ENCODE measurements around the gene HDAC7. TPM values are rescaled to one million over a fixed set of nuclear protein-coding genes. Genes with fewer than 3 reads are reported as not detected.

Gene HDAC7
- total RNA-seq, 1 experiment from 2014 or later, result 36.2 TPM

GRCh38 chr12:47758834-47759690, 60.6 kb downstream of the HDAC7 start, which contains the start of gene RAPGEF3:
RAPGEF3 (minus strand) TSS chr12:47758880; CDS start chr12:47758556, 324 bp downstream.
- DNase-seq, result peak; percentile 86
- H4K20me1 ChIP-seq (ENCODE audit: insufficient read depth, low read depth, low read length), result no peaks in the 10 kb centered on the region
- H2AFZ ChIP-seq (ENCODE audit: low read length), result peak within 1 kb of the TSS; percentile 96
- H3K36me3 ChIP-seq (ENCODE audit: insufficient read depth, low read length), result no peaks in the 10 kb centered on the region
- H3K9me2 ChIP-seq (replicated peaks; ENCODE audit: insufficient read depth, low read length), result no peaks in the 10 kb centered on the region
- H3K27ac ChIP-seq (ENCODE audit: low read length), result no peak within 1 kb of the TSS
- H3K27me3 ChIP-seq (ENCODE audit: low read length), result no peaks in the 10 kb centered on the region
- no peaks in the 10 kb centered on the region for H3K9me3 ChIP-seq (ENCODE audit: low read length)
- H3K79me2 ChIP-seq (ENCODE audit: low read length), result no peaks in the 10 kb centered on the region
- H3K4me2 ChIP-seq (ENCODE audit: low read depth, low read length, poor library complexity, severe bottlenecking), result peak within 1 kb of the TSS; percentile 86
- H3K4me1 ChIP-seq (ENCODE audit: low read length), result peaks cover 38% of the 10 kb centered on the region
- H3K9ac ChIP-seq (ENCODE audit: low read length), result peak within 1 kb of the TSS; percentile 71
- peak within 1 kb of the TSS; percentile 70 for H3K4me3 ChIP-seq (ENCODE audit: low read length)

- peaks cover 38% of the 10 kb centered on the region for H3K4me1 ChIP-seq (ENCODE audit: low read length)
- H3K4me3 ChIP-seq (ENCODE audit: low read length), result peak overlapping the region; percentile 70
- no peaks in the 10 kb centered on the region for H3K36me3 ChIP-seq (ENCODE audit: insufficient read depth, low read length)
- H3K9me2 ChIP-seq (replicated peaks; ENCODE audit: insufficient read depth, low read length), result no peaks in the 10 kb centered on the region
- H3K9ac ChIP-seq (ENCODE audit: low read length), result peak overlapping the region; percentile 71
- H4K20me1 ChIP-seq (ENCODE audit: insufficient read depth, low read depth, low read length), result no peaks in the 10 kb centered on the region
- H3K9me3 ChIP-seq (ENCODE audit: low read length), result no peaks in the 10 kb centered on the region
- no peak for DNase-seq
- H3K27ac ChIP-seq (ENCODE audit: low read length), result no peak overlapping the region
- peak overlapping the region; percentile 86 for H3K4me2 ChIP-seq (ENCODE audit: low read depth, low read length, poor library complexity, severe bottlenecking)
- H3K27me3 ChIP-seq (ENCODE audit: low read length), result no peaks in the 10 kb centered on the region
- H2AFZ ChIP-seq (ENCODE audit: low read length), result peak overlapping the region; percentile 96; the same call in 1 of the 2 replicates
- H3K79me2 ChIP-seq (ENCODE audit: low read length), result no peaks in the 10 kb centered on the region
Measured at GRCh38 chr12:47758584-47758833, 61.2 kb downstream of the HDAC7 start.

GRCh38 chr12:47757840-47758583, 61.7 kb downstream of the HDAC7 start:
- peak overlapping the region; percentile 71 for H3K9ac ChIP-seq (ENCODE audit: low read length)
- no peaks in the 10 kb centered on the region for H3K9me2 ChIP-seq (replicated peaks; ENCODE audit: insufficient read depth, low read length)
- H3K27ac ChIP-seq (ENCODE audit: low read length), result no peak overlapping the region
- no peaks in the 10 kb centered on the region for H3K79me2 ChIP-seq (ENCODE audit: low read length)
- H3K4me1 ChIP-seq (ENCODE audit: low read length), result peaks cover 41% of the 10 kb centered on the region
- H3K27me3 ChIP-seq (ENCODE audit: low read length), result no peaks in the 10 kb centered on the region
- peak overlapping the region; percentile 86 for H3K4me2 ChIP-seq (ENCODE audit: low read depth, low read length, poor library complexity, severe bottlenecking)
- no peak overlapping the region for H2AFZ ChIP-seq (ENCODE audit: low read length)
- H4K20me1 ChIP-seq (ENCODE audit: insufficient read depth, low read depth, low read length), result no peaks in the 10 kb centered on the region
- H3K9me3 ChIP-seq (ENCODE audit: low read length), result no peaks in the 10 kb centered on the region
- peak overlapping the region; percentile 70 for H3K4me3 ChIP-seq (ENCODE audit: low read length)
- H3K36me3 ChIP-seq (ENCODE audit: insufficient read depth, low read length), result no peaks in the 10 kb centered on the region
- no peak for DNase-seq

- H3K4me3 ChIP-seq (ENCODE audit: low read length), result no peak overlapping the region
- H3K27me3 ChIP-seq (ENCODE audit: low read length), result no peaks in the 10 kb centered on the region
- no peak overlapping the region for H3K27ac ChIP-seq (ENCODE audit: low read length)
- H3K79me2 ChIP-seq (ENCODE audit: low read length), result no peaks in the 10 kb centered on the region
- no peak overlapping the region for H2AFZ ChIP-seq (ENCODE audit: low read length)
- H3K4me1 ChIP-seq (ENCODE audit: low read length), result peaks cover 45% of the 10 kb centered on the region
- no peak overlapping the region for H3K9ac ChIP-seq (ENCODE audit: low read length)
- H3K4me2 ChIP-seq (ENCODE audit: low read depth, low read length, poor library complexity, severe bottlenecking), result no peak overlapping the region
- no peaks in the 10 kb centered on the region for H3K36me3 ChIP-seq (ENCODE audit: insufficient read depth, low read length)
- H3K9me2 ChIP-seq (replicated peaks; ENCODE audit: insufficient read depth, low read length), result no peaks in the 10 kb centered on the region
- no peaks in the 10 kb centered on the region for H3K9me3 ChIP-seq (ENCODE audit: low read length)
- H4K20me1 ChIP-seq (ENCODE audit: insufficient read depth, low read depth, low read length), result no peaks in the 10 kb centered on the region
- DNase-seq, result no peak
Measured at GRCh38 chr12:47757364-47757839, 62.3 kb downstream of the HDAC7 start.

- Histone ChIP-seq H3K27ac (ENCODE audit: low read length) (no peak overlapping the region), H3K9me3 (ENCODE audit: low read length) (no peaks in the 10 kb centered on the region), H3K9me2 (replicated peaks; ENCODE audit: insufficient read depth, low read length) (no peaks in the 10 kb centered on the region), H3K36me3 (ENCODE audit: insufficient read depth, low read length) (no peaks in the 10 kb centered on the region), H3K4me1 (ENCODE audit: low read length) (peaks cover 45% of the 10 kb centered on the region), H3K27me3 (ENCODE audit: low read length) (no peaks in the 10 kb centered on the region), H3K4me3 (ENCODE audit: low read length) (no peak overlapping the region), H3K4me2 (ENCODE audit: low read depth, low read length, poor library complexity, severe bottlenecking) (no peak overlapping the region), H2AFZ (ENCODE audit: low read length) (no peak overlapping the region), H3K79me2 (ENCODE audit: low read length) (no peaks in the 10 kb centered on the region), H4K20me1 (ENCODE audit: insufficient read depth, low read depth, low read length) (no peaks in the 10 kb centered on the region), H3K9ac (ENCODE audit: low read length) (no peak overlapping the region)
- no peak for DNase-seq
Measured at GRCh38 chr12:47755655-47756562, 63.8 kb downstream of the HDAC7 start.

- no peaks in the 10 kb centered on the region for H3K36me3 ChIP-seq (ENCODE audit: insufficient read depth, low read length)
- H3K4me3 ChIP-seq (ENCODE audit: low read length), result no peak overlapping the region
- no peaks in the 10 kb centered on the region for H3K9me2 ChIP-seq (replicated peaks; ENCODE audit: insufficient read depth, low read length)
- no peaks in the 10 kb centered on the region for H4K20me1 ChIP-seq (ENCODE audit: insufficient read depth, low read depth, low read length)
- H3K27ac ChIP-seq (ENCODE audit: low read length), result no peak overlapping the region
- H3K4me2 ChIP-seq (ENCODE audit: low read depth, low read length, poor library complexity, severe bottlenecking), result no peak overlapping the region
- no peak overlapping the region for H2AFZ ChIP-seq (ENCODE audit: low read length)
- H3K27me3 ChIP-seq (ENCODE audit: low read length), result no peaks in the 10 kb centered on the region
- H3K4me1 ChIP-seq (ENCODE audit: low read length), result peaks cover 45% of the 10 kb centered on the region
- H3K9me3 ChIP-seq (ENCODE audit: low read length), result no peaks in the 10 kb centered on the region
- no peak for DNase-seq
- no peaks in the 10 kb centered on the region for H3K79me2 ChIP-seq (ENCODE audit: low read length)
- H3K9ac ChIP-seq (ENCODE audit: low read length), result no peak overlapping the region
Measured at GRCh38 chr12:47754881-47755280, 64.8 kb downstream of the HDAC7 start.

- H3K4me3 ChIP-seq (ENCODE audit: low read length), result peak overlapping the region; percentile 2; the same call in 1 of the 2 replicates
- no peak overlapping the region for H3K27ac ChIP-seq (ENCODE audit: low read length)
- H3K4me1 ChIP-seq (ENCODE audit: low read length), result peaks cover 38% of the 10 kb centered on the region
- no peaks in the 10 kb centered on the region for H3K9me3 ChIP-seq (ENCODE audit: low read length)
- no peaks in the 10 kb centered on the region for H3K9me2 ChIP-seq (replicated peaks; ENCODE audit: insufficient read depth, low read length)
- no peaks in the 10 kb centered on the region for H3K79me2 ChIP-seq (ENCODE audit: low read length)
- no peaks in the 10 kb centered on the region for H4K20me1 ChIP-seq (ENCODE audit: insufficient read depth, low read depth, low read length)
- H3K27me3 ChIP-seq (ENCODE audit: low read length), result no peaks in the 10 kb centered on the region
- peak overlapping the region; percentile 53 for H3K4me2 ChIP-seq (ENCODE audit: low read depth, low read length, poor library complexity, severe bottlenecking)
- no peaks in the 10 kb centered on the region for H3K36me3 ChIP-seq (ENCODE audit: insufficient read depth, low read length)
- H2AFZ ChIP-seq (ENCODE audit: low read length), result no peak overlapping the region
- DNase-seq, result no peak
- peak overlapping the region; percentile 30; the same call in 1 of the 2 replicates for H3K9ac ChIP-seq (ENCODE audit: low read length)
Measured at GRCh38 chr12:47754126-47754525, 65.6 kb downstream of the HDAC7 start.

All from Karpas-422 (cell line).